ENCODE data around the gene DMRTC2. TPM values are rescaled to one million over a fixed set of nuclear protein-coding genes. Genes with fewer than 3 reads are reported as not detected.

DMRTC2 gene
- total and polyA plus RNA-seq, 7 donors, result not detected

DNA sequence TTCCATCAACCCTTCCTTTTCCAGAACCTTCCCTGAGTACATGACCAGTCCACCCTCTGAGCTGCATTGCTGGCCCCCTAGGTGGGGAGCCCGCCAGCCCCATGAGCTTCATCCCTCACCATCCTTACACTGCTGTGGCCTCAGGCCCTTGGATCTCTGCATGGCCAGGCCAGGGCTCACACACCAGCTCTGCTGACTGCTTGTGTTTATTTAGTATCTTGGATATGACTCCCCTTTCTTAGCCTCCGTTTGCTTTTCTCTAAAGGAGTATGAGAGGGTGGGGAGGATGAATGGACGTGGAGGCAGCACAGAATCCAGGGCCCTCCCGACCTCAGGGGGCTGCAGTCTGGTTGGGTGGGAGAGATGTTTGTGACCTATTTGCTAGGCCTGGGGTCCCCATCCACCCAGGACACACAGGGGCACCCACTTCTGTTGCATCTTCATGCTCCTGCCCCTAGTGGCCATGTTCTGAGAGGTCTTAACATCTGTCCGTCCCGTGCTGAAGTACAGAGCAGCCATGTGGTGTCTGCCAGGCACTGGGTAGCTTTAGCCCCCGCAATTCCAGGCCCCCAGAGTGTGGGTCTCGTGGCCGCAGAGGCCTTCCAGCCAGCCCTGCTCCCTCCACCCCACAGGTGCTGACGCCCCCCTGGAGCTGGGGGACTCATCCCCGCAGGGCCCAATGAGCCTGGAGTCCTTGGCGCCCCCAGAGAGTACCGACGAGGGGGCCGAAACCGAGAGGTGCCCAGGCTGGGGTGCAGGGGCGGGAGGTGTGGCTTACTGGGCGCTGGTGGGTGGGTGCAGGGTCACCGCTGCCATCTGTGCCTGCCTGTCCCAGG is 51.1 kb downstream of the DMRTC2 start:
- intact Hi-C loops (cut with DNase I), result no loop called here
- TF ChIP-seq CTCF (IDR thresholded peaks at IDR 0.05), result no peak
- Histone ChIP-seq H3K36me3 (ENCODE audit: insufficient read depth in 1 of 2, low read depth in 1 of 2) (peaks cover 5 to 65% of the 10 kb centered on the region in 2 donors), H3K27me3 (ENCODE audit: insufficient read depth in 3 of 3, low read length in 2 of 3) (no peaks in the 10 kb centered on the region), H3K4me3 (no peak overlapping the region), H3K9me3 (no peaks in the 10 kb centered on the region), H3K4me1 (no peaks in the 10 kb centered on the region), H3K27ac (no peak overlapping the region)
- DNase-seq (no peak), ATAC-seq (no peak)
- WGBS, 3 donors, result 80 to 82% (median 82%) methylated on average over 19 of the region's 19 CpGs

GRCh38 chr19:41896581-41896942 is 51.7 kb downstream of the DMRTC2 start:
- no peaks in the 10 kb centered on the region for H3K27me3 ChIP-seq (ENCODE audit: insufficient read depth in 3 of 3, low read length in 2 of 3)
- no peak overlapping the region for H3K4me3 ChIP-seq
- no peaks in the 10 kb centered on the region for H3K9me3 ChIP-seq
- DNase-seq (no peak), ATAC-seq (no peak)
- TF ChIP-seq CTCF (IDR thresholded peaks at IDR 0.05), result no peak
- no peak overlapping the region for H3K27ac ChIP-seq
- WGBS, 3 donors, result 100% methylated on average over 1 of the region's 1 CpG; no CpG with 5 or more reads in 1 of the 3 donors
- H3K36me3 ChIP-seq (ENCODE audit: insufficient read depth in 1 of 2, low read depth in 1 of 2), result peaks cover 5 to 70% of the 10 kb centered on the region in 2 donors
- intact Hi-C loops (cut with DNase I), result no loop called here
- H3K4me1 ChIP-seq, result no peaks in the 10 kb centered on the region

DNA sequence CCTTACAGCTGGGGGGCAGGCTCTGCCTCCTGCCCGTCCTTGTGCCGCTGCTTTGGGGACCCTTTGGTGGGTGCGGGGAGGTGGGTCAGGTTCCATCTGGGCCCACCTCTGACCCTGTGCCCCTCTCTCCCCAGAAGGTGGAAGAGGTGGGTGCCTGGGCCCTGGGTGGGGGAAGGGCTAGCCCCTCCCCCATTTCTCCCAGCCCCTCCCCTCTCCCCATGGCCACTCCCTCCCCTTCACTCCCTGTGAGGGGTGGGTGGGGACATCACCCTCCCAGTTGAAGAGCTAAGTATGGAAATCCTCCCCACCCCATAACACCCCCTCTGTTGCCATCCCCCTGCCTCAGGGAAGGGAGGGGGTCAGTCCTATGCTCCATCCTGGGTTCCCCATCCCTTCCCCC is 52.3 kb downstream of the DMRTC2 start:
- no peak for TF ChIP-seq CTCF (IDR thresholded peaks at IDR 0.05)
- Histone ChIP-seq H3K27me3 (ENCODE audit: insufficient read depth in 3 of 3, low read length in 2 of 3) (no peaks in the 10 kb centered on the region), H3K4me1 (no peaks in the 10 kb centered on the region), H3K4me3 (no peak overlapping the region), H3K36me3 (ENCODE audit: insufficient read depth in 1 of 2, low read depth in 1 of 2) (peaks cover 5 to 72% of the 10 kb centered on the region in 2 donors), H3K27ac (no peak overlapping the region), H3K9me3 (no peaks in the 10 kb centered on the region)
- intact Hi-C loops (cut with DNase I), result no loop called here
- ATAC-seq (no peak), DNase-seq (no peak)
- WGBS, 3 donors, result 90 to 95% methylated on average over 3 of the region's 3 CpGs; no CpG with 5 or more reads in 1 of the 3 donors

- Histone ChIP-seq H3K36me3 (ENCODE audit: insufficient read depth in 1 of 2, low read depth in 1 of 2) (peaks cover 9 to 72% of the 10 kb centered on the region in 2 donors), H3K4me1 (no peaks in the 10 kb centered on the region), H3K4me3 (no peak overlapping the region), H3K27ac (no peak overlapping the region), H3K9me3 (no peaks in the 10 kb centered on the region), H3K27me3 (ENCODE audit: insufficient read depth in 3 of 3, low read length in 2 of 3) (no peaks in the 10 kb centered on the region)
- DNase-seq (no peak), ATAC-seq (no peak)
- intact Hi-C loops (cut with DNase I), result no loop called here
- whole genome bisulfite sequencing, 3 donors, result 89 to 91% (median 91%) methylated on average over 24 of the region's 24 CpGs
- no peak for TF ChIP-seq CTCF (IDR thresholded peaks at IDR 0.05)
Measured at GRCh38 chr19:41897820-41898219, 53.0 kb downstream of the DMRTC2 start.
